GM19463 (cell line): Measurements from ENCODE around the gene CCDC124.

Experiments
- ATAC-seq: cut with Tn5 transposase; IDR thresholded peaks from one replicate; pipeline ENCODE4 v1.9.1; 2021; ENCODE audit warnings: mild to moderate bottlenecking, moderate library complexity; ENCODE audit not compliant: unreplicated experiment

The CCDC124 gene

DNA sequence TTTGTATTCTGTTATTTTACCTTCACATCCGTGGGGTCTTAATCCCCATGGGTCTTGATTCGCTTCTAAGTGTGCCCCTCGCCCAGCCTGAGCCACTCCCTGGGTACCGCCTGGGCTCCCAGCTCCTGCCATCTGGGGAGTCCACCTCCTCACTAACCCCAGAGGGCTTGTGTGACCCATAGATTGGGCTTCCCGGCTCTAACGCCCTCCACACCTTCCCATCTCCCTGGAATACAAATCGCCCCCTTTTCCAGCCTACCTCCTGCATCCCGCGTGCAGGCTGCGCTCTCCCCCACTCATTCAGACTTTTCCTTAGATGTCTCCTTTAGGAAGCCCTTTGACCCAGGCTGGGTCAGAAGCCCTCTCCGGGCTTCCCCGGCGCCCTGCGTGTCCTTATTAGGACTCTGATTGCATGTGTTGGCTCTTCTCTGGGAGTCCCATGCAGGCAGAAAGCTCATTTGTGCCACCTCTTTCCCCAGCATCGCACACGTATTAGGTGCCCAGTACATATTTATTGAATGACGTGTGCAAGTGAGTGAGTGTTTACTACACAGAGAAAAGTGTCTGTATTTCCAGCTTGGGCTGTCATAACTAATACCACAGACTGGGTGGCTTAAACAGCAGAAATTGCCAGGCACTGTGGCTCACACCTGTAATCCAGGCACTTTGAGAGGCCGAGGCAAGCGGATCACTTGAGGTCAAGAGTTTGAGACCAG is 757 bp downstream of the CCDC124 start:
- ATAC-seq: no peak

DNA sequence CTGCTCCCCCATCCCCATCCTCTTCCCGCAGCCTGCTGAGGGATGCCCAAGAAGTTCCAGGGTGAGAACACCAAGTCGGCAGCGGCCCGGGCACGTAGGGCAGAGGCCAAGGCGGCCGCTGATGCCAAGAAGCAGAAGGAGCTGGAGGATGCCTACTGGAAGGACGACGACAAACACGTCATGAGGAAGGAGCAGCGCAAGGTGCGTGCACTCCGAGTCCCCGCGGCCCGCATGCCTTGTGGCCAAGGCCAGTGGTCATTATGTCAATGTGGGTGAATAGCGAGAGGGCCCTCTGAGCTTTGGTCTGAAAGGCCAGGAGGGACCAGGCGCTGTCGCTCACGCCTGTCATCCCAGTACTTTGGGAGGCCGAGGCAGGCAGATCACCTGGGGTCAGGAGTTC is 3.6 kb downstream of the CCDC124 start:
- ATAC-seq: no peak

DNA sequence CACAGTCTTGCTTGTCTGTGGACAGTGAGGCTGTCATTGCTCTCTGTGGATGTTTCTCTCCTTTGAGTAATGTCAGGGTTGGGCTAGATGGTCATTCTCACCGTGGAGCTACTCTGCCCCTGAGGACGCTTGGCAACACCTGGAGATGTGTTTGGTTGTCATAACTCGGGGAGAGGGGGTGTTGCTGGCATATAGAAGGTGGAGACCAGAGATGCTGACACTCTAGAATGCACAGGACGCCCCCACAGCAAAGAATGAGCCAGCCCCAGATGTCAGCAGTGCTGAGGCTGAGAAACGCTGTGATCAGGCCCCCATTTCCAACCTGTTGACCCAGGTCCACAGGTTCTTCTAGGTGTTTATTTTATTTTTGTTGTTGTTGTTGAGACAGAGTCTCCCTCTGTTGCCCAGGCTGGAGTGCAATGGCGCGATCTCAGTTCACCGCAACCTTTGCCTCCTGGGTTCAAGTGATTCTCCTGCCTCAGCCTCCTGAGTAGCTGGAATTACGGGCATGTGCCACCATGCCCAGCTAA is 4.6 kb downstream of the CCDC124 start:
- no peak for ATAC-seq

DNA sequence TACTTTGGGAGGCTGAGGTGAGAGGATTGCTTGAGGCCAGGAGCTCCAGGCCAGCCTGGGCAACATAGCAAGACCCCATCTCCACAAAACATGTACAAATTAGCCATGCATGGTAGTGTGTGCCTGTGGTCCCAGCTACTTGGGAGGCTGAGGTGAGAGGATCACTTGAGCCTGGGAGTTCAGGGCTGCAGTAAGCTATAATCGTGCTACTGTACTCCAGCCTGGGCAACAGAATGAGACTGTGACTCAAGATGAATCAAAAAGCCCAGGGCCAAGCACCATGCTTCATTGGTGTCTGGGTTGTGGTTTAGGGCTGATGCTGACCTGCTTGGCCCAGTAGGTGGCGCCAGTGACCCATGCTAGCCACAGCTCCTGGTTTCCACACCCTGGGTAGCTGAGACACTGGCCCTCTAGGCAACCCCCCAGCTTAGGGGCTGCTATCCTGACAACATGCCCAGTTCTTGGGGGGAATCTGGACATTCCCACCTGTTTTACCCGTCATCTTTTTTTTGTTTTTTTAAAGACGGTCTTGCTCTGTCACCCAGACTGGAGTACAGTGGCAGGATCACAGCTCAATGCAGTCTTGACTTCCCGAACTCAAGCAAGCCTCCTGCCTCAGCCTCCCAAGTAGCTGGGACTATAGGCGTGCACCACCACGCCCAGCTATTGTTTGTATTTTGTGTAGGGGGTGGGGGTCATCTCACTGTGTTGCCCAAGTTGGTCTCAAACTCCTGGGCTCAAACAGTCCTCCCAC is 5.5 kb downstream of the CCDC124 start:
- ATAC-seq: peak; percentile 61

DNA sequence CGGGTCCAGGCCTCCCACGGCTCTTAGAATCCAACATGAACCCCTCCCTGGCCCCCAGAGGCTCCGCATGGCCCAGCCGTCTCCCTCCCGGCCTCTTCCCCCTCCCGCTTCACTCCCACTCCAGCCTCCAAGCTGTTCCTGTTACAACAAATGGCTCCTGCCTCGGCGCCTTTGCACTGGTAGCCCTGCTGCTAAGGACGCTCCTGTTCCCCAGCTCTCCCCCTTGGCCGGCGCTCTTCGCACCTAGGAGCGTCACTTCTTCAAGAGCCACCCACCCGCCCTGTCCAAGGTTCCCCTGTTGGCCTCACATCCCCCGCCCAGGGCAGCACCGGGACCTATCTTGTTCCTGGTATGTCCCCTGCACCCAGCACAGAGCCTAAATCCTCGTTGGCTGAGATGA is 9.4 kb downstream of the CCDC124 start:
- ATAC-seq: no peak

DNA sequence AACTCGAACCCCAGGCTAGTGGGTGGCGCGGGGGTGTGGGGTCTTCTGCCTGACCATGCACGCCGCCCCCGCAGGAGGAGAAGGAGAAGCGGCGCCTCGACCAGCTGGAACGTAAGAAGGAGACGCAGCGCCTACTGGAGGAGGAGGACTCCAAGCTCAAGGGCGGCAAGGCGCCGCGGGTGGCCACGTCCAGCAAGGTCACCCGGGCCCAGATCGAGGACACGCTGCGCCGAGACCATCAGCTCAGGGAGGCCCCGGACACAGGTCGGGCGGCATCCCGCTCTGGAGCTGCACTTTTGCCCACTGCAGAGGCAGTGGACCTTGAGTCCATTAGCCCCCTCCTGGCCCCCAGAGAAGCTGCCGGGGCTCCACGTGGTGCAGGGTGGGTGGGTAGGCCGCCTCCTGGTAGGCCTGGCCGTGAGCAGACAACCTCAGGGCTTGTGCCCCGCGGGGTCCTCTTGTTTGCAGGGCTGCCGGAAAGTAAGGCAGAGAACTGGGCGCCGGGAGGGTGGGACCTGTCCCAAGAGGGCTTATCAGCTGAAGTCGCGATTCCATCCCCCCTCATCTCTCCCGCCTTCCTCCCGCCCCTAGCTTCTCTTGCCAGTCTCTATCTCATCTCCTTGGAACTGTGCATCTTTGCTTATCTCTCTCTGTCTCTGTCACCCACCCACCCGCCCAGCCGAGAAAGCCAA is 9.9 kb downstream of the CCDC124 start:
- ATAC-seq: no peak

DNA sequence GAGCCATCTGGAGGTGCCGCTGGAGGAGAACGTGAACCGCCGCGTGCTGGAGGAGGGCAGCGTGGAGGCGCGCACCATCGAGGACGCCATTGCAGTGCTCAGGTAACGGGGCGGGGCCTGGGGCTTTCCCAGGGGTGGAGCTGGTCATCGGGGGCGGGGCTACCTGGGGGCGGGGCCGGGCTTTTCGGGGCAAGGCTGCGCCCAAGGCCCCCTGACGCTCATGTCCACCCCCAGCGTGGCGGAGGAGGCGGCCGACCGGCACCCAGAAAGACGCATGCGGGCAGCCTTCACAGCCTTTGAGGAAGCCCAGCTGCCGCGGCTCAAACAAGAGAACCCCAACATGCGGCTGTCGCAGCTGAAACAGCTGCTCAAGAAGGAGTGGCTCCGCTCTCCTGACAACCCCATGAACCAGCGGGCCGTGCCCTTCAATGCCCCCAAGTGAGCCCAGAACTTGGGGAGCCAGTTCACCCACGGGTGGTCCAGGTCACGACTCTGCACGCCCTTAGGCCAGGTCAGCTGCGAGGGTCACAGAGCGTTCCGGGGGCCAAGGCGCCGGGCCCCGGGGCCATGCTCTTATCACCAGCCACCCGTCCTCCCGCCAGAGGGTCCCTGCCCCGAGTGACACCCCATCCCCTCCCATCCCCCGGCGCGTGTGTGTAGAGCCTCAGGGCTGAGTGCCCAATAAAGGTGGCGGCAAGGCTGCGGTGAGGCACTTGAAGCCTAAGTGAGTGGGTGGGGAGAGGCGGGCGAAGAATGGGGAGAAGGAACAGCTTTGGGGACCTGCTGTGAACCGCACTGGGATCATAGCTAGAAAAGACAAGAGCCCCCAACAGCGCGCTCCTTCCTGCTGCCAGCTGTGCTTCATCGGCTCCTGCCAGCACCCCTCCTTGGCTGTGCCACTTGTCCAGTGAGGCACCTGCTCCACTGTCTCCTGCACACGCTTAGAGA is 10.7 kb downstream of the CCDC124 start:
- no peak for ATAC-seq

DNA sequence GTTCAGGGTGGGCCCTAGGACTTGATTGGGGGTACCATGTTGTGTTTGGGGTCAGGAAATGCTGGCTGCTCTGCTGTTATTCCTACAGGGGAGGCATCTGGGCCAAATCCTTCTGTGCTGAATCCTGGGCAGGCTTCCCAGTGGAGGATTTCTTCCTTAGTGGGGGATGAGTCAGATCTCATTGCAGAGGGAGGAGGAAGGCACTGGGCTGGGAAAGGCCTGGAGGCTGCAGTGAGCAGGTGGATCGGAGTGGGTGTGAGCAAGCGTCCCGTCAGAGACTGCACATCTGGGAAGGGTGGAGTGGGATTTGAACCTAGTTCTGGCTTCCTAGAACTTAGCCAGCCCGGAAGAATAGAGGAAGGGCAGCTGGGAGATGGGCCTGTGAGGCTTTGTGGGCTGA is 11.5 kb downstream of the CCDC124 start:
- no peak for ATAC-seq

DNA sequence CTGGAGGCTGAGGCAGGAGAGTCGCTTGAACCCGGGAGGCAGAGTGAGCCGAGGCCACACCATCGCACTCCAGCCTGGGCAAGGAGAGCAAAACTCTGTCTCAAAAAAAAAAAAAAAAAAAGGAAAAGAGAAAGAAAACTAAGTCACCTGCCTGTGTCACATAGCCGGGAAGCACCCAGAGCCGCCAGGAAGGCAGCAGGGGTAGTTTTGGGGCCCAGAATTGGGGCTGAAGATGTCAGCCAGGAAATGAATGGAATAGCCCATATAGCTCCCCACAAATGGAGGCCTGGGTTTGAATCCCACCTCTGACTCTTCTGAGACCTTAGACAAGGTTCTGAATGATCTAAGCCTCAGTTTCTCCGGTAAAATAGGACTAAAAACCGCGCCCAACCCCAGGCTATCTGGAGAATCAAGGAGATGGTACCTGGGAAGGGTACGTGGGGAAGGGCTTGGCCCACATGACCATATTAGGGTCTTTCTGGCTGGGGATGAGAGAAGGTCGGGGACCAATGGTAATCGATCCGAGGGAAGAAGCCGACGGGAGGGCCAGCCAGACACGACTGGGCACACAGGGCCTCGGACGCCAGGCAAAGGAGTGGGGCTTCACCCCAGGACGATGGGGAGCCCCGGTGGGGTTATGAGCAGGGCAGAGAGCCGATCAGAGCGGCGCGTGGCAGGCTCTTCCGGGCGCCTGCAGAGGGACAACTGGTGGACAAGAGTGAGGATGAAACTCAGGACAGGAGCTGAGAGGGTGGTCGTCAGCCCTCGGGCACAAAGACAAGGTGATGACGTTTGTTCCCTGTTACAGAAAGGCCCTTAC is 14.4 kb downstream of the CCDC124 start:
- peak; percentile 24 for ATAC-seq

DNA sequence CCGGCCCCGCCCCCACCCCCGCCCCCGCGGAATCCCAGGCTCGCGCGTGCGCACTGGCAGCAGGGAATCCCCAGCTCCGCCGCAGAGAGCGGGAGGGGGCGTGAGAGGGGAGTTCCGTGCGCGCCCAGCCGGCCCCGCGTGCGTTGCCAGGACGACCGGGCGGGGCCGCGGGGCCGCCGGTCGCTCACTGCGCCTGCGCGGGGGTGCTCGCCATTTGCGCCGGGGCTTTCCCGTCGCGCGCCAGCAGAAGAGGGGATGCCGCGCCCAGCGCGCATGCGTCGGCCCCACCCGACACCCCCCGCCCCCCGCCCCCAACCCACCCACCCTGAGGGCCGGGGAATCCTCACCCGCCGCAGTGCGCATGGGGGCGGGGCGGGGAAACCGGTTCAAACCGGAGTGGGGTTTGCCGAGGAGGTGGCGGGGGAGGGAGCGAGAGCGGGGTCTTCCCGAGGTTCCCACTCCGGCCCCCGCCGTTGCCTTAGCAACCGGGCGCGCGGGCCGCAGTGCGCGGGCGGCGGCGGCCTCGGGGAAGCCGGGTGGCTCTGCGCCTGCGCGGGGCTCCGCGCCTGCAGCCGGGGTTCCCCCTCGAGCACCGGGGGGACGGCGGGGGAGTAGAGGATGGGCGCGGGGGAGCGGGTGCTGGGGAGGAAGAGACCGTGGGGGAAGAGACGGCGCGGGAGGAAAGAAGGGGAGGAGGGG is 15.1 kb downstream of the CCDC124 start:
- ATAC-seq: peak; percentile 49

DNA sequence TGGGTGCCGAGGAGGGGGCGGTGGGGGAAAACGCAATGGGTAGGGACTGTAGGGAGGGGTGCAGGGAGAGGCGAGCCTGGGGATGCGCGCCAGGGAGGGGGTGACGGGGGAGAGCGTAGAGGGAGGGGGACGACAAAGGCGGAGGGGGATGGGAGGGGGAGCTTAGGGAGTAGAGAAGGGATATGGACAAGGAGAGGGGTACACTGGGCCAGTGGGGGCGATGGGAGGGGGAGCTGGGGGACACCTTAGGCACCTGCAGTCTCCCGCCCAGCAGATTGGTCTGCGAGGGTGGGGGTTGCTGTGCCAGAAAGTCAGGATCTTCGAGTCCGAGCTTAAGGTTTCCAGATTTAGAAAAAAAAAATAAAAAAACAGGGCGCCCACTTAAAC is 15.7 kb downstream of the CCDC124 start:
- no peak for ATAC-seq

DNA sequence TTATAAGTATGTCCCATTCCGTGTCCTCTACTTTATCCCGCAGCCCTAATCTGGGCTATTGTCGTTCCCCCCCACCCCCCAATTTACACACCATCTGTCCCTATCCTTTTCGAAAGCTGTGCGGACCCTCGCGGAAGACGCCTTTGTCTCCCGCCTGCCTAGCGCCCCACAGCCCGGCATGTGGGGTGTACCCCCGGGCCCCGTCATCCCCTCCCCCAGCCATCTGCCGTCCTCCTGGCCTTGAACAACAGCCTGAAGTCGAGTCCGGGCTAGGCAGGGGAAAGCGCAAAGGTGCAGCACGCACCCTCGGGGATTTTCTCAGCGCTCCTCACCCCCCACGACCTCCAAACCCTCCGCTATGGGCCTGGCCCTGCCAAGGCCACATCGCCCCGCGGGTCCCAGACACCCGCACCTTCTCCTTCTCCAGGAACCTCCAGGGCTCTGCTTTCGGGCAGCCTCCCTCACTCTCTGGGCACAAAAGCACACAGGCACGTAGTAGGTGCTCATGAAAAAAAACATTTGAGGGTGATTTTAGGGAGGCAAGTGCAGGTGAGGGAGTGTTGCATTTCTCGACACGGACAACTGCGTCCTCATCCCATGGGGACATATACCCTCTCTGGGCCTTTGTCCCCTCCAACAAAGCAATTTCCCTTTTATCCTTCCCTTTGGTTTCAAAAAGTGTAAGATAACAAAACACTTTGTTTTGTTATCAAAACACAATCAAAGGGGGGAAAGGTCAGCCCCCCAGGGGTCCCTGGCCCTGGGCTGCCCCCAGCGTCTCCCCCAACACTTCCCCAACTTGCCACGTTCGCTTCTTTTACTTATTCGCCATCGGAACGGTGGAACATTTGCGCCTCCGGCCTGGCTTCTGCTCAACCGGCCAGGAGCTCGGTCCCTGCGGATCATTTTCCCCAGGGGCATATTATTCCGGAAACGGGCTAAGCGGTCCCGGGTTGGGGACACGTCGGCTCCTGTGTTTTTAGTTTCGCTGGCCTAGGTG is 16.4 kb downstream of the CCDC124 start:
- no peak for ATAC-seq

DNA sequence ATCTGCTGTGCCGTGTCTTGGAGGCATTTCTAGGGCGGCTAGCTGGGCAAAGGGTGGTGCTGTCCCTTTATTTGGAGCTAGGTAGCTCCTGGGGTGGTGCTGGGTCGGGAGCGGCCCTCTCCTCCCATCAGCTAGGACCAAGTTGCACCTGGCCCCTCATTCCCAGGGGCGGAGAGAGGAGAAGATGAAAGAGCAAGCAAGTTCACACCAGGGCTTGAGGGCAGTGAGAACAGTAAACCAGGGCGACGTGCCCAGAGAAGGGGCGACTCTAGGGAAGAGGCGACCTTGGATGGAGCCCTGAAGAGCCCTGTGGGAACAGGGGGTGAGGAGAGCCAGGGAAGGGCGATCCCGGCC is 17.1 kb downstream of the CCDC124 start:
- no peak for ATAC-seq

DNA sequence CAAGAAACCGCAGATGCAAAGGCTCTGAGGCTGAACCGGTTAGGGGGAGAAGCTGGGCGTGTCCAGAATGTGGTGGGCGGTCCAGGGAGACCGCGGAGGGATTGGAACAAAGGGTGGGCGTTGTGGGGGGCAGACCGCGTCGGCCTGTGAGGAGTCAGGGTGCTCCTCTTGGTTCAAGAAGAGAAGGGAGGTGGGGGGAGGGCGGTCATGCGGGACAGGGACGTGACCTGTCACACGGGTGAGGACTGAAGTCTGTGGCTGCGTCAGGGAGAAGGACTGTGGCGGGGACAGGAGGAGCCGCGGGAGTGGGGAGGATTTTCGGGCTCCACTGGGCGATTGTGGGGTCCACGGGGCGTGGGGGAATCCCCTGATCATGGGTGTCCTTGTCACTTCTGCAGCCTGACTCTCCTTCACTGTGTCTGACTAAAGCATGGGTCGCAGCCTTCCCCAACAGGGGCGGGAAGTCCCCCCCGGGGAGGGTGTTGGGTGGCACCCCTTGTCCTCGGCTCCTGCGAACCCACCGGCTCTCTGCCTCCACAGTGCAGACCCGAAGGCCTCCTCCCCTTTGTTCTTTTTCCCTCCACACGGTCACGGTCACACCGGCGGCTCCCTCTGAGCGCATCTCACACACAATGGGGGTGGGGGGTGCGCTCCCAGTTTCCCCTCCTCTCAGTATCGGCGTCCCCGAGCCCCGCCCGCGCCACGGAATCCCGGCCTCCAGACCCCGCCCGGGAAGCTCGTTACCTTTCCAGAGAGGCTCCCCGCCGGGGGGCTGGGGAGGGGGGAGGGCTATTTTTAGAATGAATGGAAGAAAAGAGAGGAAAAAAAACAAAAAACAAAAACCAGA is 17.7 kb downstream of the CCDC124 start:
- ATAC-seq: no peak

DNA sequence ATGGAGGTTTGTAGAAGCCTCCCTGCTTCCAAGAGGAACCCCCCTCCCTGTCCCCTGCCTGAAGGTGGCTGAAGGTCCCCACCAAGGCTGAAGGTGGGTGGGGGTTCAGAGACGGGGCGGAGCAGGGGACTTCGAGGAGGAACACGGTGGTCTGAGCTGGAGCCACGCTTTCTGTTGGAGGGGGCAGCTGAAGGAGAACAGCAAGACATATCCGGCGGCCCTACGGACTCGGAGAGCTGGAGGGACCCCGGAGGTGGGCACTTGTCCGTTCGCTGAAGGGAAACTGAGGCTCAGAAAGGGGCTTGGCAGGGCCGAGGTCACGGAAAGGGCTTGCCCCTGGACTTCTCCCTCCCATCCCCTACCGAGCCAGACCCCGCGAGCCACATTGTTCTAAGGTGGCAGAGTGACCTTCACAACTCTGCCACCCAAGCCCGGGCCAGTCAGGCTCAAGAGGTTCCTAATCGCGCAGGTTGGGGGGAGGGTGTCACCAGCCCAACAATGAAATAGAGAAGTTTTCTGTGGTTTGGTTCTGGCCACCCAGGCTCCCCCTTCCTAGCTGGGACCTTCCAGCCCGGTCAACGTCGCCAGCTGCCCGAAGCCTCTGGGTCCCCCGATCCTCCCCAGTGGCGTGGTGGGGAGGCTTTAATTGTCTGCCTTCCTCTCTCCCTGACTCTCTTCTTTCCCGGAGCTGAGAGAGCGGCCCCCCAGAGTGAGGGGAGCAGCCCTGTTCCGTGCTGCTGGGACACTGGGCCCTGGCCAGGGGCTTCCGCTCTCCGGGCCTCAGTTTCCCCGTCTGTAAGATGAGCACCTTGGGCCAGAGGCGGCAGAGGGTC is 18.6 kb downstream of the CCDC124 start:
- ATAC-seq: no peak
